Hematopoietic multipotent progenitor cell treated with erythropoietin and hydrocortisone succinate and interleukin-3 and kit ligand, for 17 days (in vitro differentiated cells): ENCODE measurements around the gene USP36.
"Not testable (repeated sequence)": the region's sequence is repeated elsewhere in the genome, so short reads cannot be mapped to it uniquely, and the experiment has no call there.

Experiments used
- DNase-seq: peaks from one replicate; pipeline ENCODE4 v3.0.0-alpha.2; 2015; ENCODE audit warnings: low spot score

Gene USP36

DNA sequence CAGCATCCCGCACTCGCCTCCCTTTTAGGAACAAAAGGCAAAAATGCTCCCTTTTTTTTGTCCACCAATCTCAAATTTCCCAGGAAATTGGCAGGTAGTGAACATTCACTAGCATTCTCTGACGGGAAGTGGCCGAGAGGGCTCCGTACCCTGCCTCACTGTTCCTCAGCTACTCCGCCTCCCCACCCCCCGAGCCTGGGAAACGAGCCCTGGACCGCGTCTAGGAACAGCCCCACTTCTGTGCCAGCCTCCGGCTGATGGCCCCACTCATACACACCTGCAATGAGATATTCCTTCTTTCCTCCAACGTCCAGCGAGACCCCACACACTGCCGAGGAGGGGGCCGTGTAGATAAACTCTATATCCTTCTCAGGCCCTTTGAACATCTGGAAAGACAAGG lies 30.0 kb upstream of the USP36 start:
- no peak for DNase-seq

- no peak for DNase-seq
Observed at GRCh38 chr17:78868391-78868790, 27.8 kb upstream of the USP36 start.

GRCh38 chr17:78867046-78867445 lies 26.4 kb upstream of the USP36 start:
- not testable (repeated sequence) for DNase-seq

- DNase-seq = peak; percentile 65
Observed at GRCh38 chr17:78865682-78866390, 25.2 kb upstream of the USP36 start.

GRCh38 chr17:78864117-78864516 lies 23.5 kb upstream of the USP36 start:
- DNase-seq = no peak

DNA sequence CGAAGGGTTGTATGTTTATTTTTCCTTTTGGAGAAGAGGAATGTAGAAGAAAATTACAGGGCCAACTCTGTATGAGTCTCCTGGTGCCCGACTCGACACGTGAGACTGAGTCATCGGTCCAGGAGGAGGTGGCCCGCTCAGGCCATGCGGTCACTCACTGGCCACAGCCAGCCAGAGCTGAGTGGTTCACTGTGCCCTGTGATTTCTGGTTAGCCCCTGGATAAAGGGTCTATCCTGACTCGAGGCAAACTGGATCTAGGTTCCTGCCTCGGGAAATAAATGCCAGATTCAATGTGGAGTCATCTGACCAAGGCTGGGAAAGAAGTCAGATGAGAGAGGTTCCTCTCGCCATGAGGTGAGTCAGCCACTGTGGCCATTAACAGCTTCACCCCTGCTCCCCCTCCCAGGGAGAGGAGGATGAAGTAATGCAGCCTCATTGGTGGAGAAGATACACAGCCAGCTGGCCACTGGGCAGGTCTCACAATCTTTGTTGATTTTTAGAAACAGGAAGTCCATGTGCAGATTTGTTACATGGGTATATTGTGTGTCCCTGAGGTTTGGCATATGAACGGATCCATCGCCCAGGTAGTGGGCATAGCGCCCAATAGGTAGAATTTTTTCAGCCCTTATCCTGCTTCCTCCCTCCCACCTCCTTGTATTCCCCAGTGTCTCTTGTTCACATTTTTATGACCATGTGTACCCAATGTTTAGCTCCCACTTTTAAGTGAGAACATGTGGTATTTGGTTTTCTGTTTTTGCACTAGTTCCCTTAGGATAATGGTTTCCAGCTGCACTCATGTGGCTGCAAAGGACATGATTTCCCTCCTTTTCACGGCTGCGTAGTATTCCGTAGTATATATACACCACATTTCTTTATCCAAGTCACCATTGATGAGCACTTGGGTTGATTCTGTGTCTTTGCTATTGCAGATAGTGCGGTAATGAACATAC lies 21.7 kb upstream of the USP36 start:
- no peak for DNase-seq

- no peak for DNase-seq
Observed at GRCh38 chr17:78861229-78861628, 20.6 kb upstream of the USP36 start.

GRCh38 chr17:78859051-78859450 lies 18.4 kb upstream of the USP36 start:
- DNase-seq = no peak

- DNase-seq = no peak
Observed at GRCh38 chr17:78857266-78857665, 16.7 kb upstream of the USP36 start.

- no peak for DNase-seq
Observed at GRCh38 chr17:78855561-78856165, 15.0 kb upstream of the USP36 start.

DNA sequence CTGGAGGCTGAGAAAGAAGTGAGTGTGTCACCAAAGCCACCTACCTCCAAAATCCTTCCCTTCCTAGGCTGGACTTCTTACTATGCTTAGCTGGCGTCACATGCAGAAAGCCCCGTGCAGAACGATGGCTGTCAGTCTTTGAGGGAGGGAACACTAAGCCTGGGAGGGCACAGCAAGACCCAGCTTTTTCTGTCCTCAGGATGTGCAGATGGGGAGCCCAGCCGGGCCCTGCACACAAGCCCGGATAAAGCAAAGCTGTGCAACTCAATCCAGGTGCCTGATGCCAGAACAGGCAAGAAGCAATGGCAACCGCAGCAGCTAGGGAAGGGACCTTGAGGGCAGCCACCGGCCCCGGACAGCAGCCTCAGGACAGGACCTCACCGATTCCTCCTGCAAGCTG lies 13.9 kb upstream of the USP36 start:
- no peak for DNase-seq

DNA sequence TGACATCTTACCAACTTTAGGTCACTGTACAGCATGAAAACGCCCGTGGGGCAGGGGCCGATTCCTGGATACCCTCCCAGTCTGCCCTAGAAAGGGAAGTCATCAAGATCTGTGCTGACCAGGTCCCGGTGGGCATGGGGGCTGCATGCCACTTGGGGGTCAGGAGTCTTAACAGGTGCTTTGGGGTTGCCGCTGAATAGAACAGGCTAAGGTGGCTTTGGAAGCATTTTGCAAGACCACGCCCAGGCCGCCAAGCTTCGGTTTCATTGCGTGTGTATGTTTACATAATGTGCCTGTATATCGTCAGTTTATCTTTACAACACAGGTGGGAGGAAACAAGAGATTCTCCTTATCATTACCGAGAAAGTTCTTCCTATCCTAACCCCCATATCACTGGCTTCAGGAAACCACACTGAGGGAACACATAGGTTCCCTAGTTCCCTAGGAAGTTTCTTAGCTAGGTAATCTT lies 13.3 kb upstream of the USP36 start:
- DNase-seq = no peak

DNA sequence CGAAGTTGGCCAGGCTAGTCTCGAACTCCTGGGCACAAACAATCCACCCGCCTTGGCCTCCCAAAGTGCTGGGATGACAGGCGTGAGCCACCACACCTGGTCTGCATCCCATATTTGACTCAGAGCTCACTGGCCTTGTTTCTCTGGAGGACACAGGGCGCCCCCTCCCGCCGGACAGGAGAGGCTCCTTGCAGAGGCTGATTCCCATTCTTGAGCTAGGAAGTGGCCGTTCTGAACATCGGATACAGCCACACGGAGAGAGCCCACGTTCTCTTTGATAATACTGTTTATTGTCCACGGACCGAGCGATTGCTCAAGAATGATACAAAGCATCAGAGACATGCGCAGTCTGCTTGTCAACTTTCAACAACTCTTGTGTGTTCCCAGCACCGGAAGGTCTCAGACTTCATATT lies 12.1 kb upstream of the USP36 start:
- DNase-seq = no peak

GRCh38 chr17:78849026-78849425 lies 8.4 kb upstream of the USP36 start:
- DNase-seq = no peak

DNA sequence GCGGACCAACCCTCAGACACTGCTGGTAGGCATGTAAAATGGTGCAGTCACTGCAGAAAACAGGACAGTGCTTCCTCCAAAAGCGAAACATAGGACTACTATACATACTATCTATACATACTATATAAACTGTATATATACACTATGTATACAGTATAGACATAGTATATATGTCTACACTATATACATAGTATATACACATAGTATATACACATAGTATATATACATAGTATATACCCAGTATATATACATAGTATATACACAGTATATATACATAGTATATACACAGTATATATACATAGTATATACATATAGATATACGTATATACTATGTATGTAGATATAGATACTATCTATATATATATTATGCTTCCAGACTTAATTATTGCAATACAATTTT lies 6.4 kb upstream of the USP36 start:
- no peak for DNase-seq

GRCh38 chr17:78844301-78845005 lies 3.8 kb upstream of the USP36 start:
- no peak for DNase-seq

- DNase-seq = peak; percentile 68
Observed at GRCh38 chr17:78842881-78843565, 2.4 kb upstream of the USP36 start.

DNA sequence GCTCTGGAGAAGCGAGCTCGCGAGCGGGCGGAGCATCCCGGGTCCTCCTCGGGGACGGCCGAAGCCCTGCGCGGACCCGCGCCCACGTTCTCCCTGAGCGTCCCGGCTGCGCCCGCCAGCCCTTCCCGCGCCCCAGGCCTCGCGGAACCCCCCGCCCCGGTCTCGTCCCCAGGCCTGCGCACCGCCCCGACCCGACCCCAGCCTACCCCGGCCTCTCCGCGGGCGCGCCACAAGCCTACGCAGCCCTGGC lies 159 bp downstream of the USP36 start:
- no peak for DNase-seq

GRCh38 chr17:78839762-78840529 lies 668 bp downstream of the USP36 start:
- DNase-seq = peak; percentile 32

DNA sequence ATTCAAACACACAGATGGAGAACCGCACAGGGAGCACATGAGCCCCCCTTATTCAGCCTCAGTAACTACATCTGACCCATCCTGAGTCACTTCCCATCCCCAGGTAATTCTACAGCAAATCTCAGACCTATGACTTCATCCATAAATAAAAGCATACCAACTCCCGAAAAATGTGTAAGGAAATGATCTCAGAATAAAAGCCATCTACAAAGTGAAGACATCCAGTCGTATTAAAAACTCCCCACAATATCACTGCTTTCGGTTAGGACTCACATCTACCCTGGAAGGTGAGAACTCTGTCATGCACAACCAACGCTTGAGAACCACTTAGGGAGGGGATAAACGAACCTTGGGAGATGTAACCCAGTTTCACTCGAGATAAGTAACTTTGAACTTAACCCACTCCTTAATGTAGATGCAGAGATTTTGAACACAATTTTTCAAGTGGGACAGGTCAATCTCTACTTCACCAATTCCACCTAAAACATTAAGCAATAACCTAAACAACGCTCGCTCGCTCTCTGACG lies 1.3 kb downstream of the USP36 start:
- DNase-seq = no peak

DNA sequence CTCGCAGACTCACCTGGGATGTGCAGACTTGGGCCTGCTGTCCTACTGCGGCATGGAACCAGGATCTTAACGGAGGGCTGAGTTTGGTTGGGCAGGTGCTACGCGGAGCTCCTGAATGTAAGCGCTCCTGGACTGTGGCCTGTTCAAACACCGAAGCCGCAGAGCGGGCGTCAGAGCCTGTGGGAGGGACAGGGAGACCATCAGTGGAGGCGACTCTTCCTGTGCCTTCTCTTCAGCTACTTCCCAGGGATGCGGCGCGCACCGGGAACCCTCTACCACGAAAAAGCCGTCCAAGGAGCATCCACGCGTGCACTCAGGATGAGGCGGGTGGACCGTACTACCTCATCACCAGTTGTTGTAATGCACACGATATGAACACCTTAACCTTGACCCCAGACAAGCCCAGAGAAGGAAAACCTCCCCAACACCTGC lies 2.0 kb downstream of the USP36 start:
- no peak for DNase-seq
